Measurements from ENCODE around the gene TUBGCP6.
"Not testable (repeated sequence)": the region's sequence is repeated elsewhere in the genome, so short reads cannot be mapped to it uniquely, and the experiment has no call there.

Gene TUBGCP6

GRCh38 chr22:50278461-50278860 lies 33.6 kb upstream of the TUBGCP6 start:
- no peak for DNase-seq

GRCh38 chr22:50277761-50278160 lies 32.9 kb upstream of the TUBGCP6 start:
- no peak for DNase-seq

- DNase-seq = no peak
Observed at GRCh38 chr22:50276143-50276542, 31.3 kb upstream of the TUBGCP6 start.

GRCh38 chr22:50275181-50276055 lies 30.6 kb upstream of the TUBGCP6 start:
- DNase-seq = no peak

- DNase-seq = no peak
Observed at GRCh38 chr22:50274771-50275170, 29.9 kb upstream of the TUBGCP6 start.

- DNase-seq = no peak
Observed at GRCh38 chr22:50274311-50274710, 29.5 kb upstream of the TUBGCP6 start.

- DNase-seq = not testable (repeated sequence)
Observed at GRCh38 chr22:50273781-50274180, 29.0 kb upstream of the TUBGCP6 start.

- not testable (repeated sequence) for DNase-seq
Observed at GRCh38 chr22:50273352-50273751, 28.5 kb upstream of the TUBGCP6 start.

GRCh38 chr22:50272044-50272802 lies 27.4 kb upstream of the TUBGCP6 start:
- DNase-seq = no peak

GRCh38 chr22:50271519-50271970 lies 26.7 kb upstream of the TUBGCP6 start:
- no peak for DNase-seq

GRCh38 chr22:50270666-50271394 lies 26.0 kb upstream of the TUBGCP6 start:
- no peak for DNase-seq

- DNase-seq = no peak
Observed at GRCh38 chr22:50269970-50270665, 25.3 kb upstream of the TUBGCP6 start, which contains the start of gene MAPK11. TSS of gene MAPK11 (minus strand) at chr22:50270380. CDS start at chr22:50270292, 88 bp downstream.

- no peak for DNase-seq
Observed at GRCh38 chr22:50269573-50269969, 24.7 kb upstream of the TUBGCP6 start.

GRCh38 chr22:50268655-50269113 lies 23.9 kb upstream of the TUBGCP6 start:
- no peak for DNase-seq

- no peak for DNase-seq
Observed at GRCh38 chr22:50267591-50268390, 23.0 kb upstream of the TUBGCP6 start.

- no peak for DNase-seq
Observed at GRCh38 chr22:50266994-50267393, 22.2 kb upstream of the TUBGCP6 start.

- no peak for DNase-seq
Observed at GRCh38 chr22:50264946-50265669, 20.3 kb upstream of the TUBGCP6 start.

- DNase-seq = no peak
Observed at GRCh38 chr22:50264104-50264745, 19.4 kb upstream of the TUBGCP6 start.

- DNase-seq = no peak
Observed at GRCh38 chr22:50262973-50263617, 18.3 kb upstream of the TUBGCP6 start.

GRCh38 chr22:50262460-50262911 lies 17.7 kb upstream of the TUBGCP6 start:
- no peak for DNase-seq
